ENCODE results near the gene CAMKMT.

Gene CAMKMT

DNA sequence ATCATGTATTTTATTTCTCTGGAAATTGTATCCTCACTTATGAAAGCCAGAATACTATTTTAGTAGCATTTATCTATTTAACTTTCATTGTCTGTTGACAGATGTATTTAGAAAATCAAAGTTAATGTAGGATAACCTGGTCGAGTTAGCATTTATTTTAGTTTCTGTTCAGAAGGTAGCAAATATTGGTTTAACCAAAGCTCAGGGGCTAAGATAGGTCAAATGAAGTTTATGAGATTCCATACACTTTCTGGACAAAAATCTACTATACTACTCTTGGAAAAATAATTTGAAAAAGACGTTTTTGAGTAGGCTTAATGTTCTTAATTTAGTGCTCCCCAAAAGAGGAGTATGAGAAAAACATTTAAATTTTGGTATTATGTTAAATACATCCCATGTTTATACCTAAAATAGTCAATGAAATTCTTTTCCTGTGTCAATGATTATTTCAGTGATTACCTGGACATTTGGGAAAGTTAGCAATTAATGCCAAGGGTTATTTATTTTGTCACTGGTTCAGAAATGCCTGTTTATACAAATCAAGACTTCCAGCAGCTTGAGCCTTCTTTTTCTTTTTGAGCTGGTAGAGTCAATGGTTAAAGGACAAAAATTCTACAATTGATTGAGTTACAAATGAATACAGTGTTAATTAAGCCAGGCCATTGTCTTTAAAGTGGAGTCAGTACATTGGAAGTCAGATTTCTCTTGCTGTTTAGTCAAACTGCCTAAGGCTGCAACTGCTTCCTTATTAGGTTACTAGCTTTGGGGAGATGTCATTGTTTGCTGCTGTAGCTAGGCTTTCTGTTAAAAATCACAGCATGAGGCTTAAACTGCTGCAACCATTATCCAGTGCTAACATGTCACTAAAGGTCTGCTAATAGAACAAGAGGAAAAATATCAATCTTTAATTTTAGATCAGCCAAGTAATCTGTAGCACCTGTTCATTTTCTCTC, 182.3 kb downstream of the CAMKMT start:
- H3K4me3 ChIP-seq (ENCODE audit: low read depth in 1 of 2, low read length in 1 of 2), result no peak overlapping the region
- no peaks in the 10 kb centered on the region for H3K4me1 ChIP-seq (ENCODE audit: control insufficient read depth in 1 of 2, insufficient read depth in 1 of 2, low read depth in 1 of 2, low read length in 1 of 2)
- H3K27ac ChIP-seq, result no peak overlapping the region
- H3K9me3 ChIP-seq, result no peaks in the 10 kb centered on the region
- H3K36me3 ChIP-seq, result no peaks in the 10 kb centered on the region
- H3K27me3 ChIP-seq, result no peaks in the 10 kb centered on the region
- TF ChIP-seq CTCF (IDR thresholded peaks at IDR 0.05), result no peak

DNA sequence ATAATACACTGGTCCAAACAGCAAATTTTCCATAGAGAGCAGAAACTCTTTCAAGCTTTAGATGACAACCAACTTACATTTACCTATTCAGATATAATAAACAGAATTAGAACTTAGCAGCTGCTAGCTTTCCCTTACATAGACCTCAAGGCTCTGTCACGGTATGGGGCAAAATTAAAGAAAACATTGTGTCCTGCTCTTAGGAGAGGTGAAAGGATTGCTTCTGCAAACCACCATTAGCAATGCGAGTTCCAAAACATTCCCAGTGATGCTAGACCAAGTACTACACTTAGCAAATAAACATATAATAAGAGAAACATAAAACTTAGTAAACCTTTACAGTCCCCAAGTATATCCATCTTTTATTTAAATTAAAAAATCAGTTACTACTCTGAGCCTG, 183.3 kb downstream of the CAMKMT start:
- Histone ChIP-seq H3K9me3 (no peaks in the 10 kb centered on the region), H3K27ac (no peak overlapping the region), H3K4me3 (ENCODE audit: low read depth in 1 of 2, low read length in 1 of 2) (no peak overlapping the region), H3K4me1 (ENCODE audit: control insufficient read depth in 1 of 2, insufficient read depth in 1 of 2, low read depth in 1 of 2, low read length in 1 of 2) (no peaks in the 10 kb centered on the region), H3K27me3 (no peaks in the 10 kb centered on the region), H3K36me3 (no peaks in the 10 kb centered on the region)
- no peak for TF ChIP-seq CTCF (IDR thresholded peaks at IDR 0.05)

DNA sequence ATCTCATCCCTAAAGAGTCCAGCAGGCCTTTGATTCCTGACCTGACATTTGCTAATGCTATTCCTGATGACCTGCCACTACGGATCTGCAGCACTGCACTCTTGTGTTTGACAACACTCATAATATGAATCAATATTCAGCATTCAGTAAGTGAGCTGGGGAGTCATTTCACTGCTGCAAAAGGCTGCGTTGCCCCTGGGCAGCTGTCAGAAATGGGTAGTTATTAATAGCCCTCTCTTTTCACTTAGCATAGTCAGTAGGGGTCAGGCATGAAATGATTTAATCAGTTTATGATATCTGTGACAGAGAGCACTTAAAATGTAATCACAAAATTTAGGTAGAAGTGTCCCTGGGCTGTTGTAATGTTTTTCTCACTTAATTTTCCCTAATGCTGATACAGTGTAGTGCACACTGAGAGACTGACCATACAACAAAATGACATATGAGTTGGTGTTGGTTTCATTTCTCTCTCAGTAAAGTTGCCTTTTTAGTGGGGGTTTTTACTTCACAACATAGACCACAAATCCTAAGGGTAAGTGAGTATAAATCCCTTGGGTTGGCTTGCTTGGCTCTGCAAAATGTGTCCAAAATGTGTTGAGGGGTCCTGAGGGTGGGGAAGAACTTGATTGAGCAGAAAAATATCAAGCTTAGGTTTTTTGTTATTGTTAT, 184.8 kb downstream of the CAMKMT start:
- no peak for TF ChIP-seq CTCF (IDR thresholded peaks at IDR 0.05)
- H3K36me3 ChIP-seq, result no peaks in the 10 kb centered on the region
- H3K4me1 ChIP-seq (ENCODE audit: control insufficient read depth in 1 of 2, insufficient read depth in 1 of 2, low read depth in 1 of 2, low read length in 1 of 2), result no peaks in the 10 kb centered on the region
- no peaks in the 10 kb centered on the region for H3K9me3 ChIP-seq
- no peak overlapping the region for H3K4me3 ChIP-seq (ENCODE audit: low read depth in 1 of 2, low read length in 1 of 2)
- H3K27me3 ChIP-seq, result no peaks in the 10 kb centered on the region
- no peak overlapping the region for H3K27ac ChIP-seq

DNA sequence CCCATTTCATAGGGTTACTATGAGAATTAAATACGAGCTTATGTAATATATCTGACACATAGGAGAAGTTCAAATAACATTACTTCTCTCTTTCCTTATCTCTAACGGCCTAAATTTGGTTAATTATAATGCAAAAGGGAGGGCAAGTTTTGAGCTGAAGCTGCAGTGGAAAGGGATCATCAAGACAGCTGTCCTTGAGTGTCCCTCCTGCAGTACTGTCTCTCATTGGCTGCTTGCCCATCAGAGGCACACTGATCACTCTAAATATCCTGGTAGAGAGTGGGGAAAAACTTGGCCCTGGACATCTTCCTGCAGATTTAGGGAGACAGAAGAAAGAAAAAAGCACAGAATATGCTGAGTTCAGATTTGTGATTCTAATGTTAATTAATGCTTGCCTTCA, 186.0 kb downstream of the CAMKMT start:
- H3K36me3 ChIP-seq, result no peaks in the 10 kb centered on the region
- H3K27me3 ChIP-seq, result no peaks in the 10 kb centered on the region
- H3K9me3 ChIP-seq, result no peaks in the 10 kb centered on the region
- TF ChIP-seq CTCF (IDR thresholded peaks at IDR 0.05), result no peak
- no peak overlapping the region for H3K27ac ChIP-seq
- H3K4me3 ChIP-seq (ENCODE audit: low read depth in 1 of 2, low read length in 1 of 2), result no peak overlapping the region
- no peaks in the 10 kb centered on the region for H3K4me1 ChIP-seq (ENCODE audit: control insufficient read depth in 1 of 2, insufficient read depth in 1 of 2, low read depth in 1 of 2, low read length in 1 of 2)

- Histone ChIP-seq H3K4me1 (ENCODE audit: control insufficient read depth in 1 of 2, insufficient read depth in 1 of 2, low read depth in 1 of 2, low read length in 1 of 2) (no peaks in the 10 kb centered on the region), H3K4me3 (ENCODE audit: low read depth in 1 of 2, low read length in 1 of 2) (no peak overlapping the region), H3K27ac (no peak overlapping the region), H3K27me3 (no peaks in the 10 kb centered on the region), H3K9me3 (no peaks in the 10 kb centered on the region), H3K36me3 (no peaks in the 10 kb centered on the region)
- no peak for TF ChIP-seq CTCF (IDR thresholded peaks at IDR 0.05)
Observed at GRCh38 chr2:44548221-44549098, 186.7 kb downstream of the CAMKMT start.
